Upper lobe of left lung (tissue), 6 donors: ENCODE data around the gene NEK1. TPM values are rescaled to one million over a fixed set of nuclear protein-coding genes. Genes with fewer than 3 reads are reported as not detected.
A peak's percentile ranks its signal among the peaks of the same experiment; 100 is the strongest.

ENCODE experiments used
- ATAC-seq, 2 donors: fragments of 200-7000 bp; cut with Tn5 transposase; one replicate each; pipeline ENCODE4 v1.9.1; 2022; ENCODE audit warnings: mild to moderate bottlenecking in 2 of 2, moderate library complexity in 2 of 2; ENCODE audit not compliant: low FRiP score in 2 of 2
- DNase-seq, 2 donors: peaks; one replicate each; pipeline ENCODE4 v3.0.0-alpha.2; 2019 to 2020
- H3K27ac ChIP-seq, 4 donors: fragments of 200-600 bp; sonication (generic); one replicate each; pipeline ENCODE4 v1.5.1; 2016 to 2019
- H3K27me3 ChIP-seq, 4 donors: fragments of 200-600 bp; sonication (generic); one replicate each; pipeline ENCODE4 v1.5.1; 2017 to 2019
- H3K36me3 ChIP-seq, 4 donors: fragments of 200-600 bp; sonication (generic); one replicate each; pipeline ENCODE4 v1.5.1; 2016 to 2019
- H3K4me1 ChIP-seq, 4 donors: fragments of 200-600 bp; sonication (generic); one replicate each; pipeline ENCODE4 v1.5.1; 2018 to 2019
- H3K4me3 ChIP-seq, 4 donors: fragments of 200-600 bp; sonication (generic); one replicate each; pipeline ENCODE4 v1.5.1; 2017 to 2019; ENCODE audit warnings: mild to moderate bottlenecking in 2 of 4, moderate library complexity in 1 of 4
- H3K9me3 ChIP-seq, 4 donors: fragments of 200-600 bp; sonication (generic); one replicate each; pipeline ENCODE4 v1.5.1; 2018 to 2019
- EP300 ChIP-seq, 4 donors: sonication (generic); formaldehyde crosslinking; IDR thresholded peaks; one replicate each; pipeline ENCODE4 v1.5.1; 2017; ENCODE audit warnings: antibody characterized with exemption in 4 of 4, control low read depth in 2 of 4
- POLR2A ChIP-seq, 4 donors: fragments of 450-650 bp; IDR thresholded peaks; one replicate each; pipeline ENCODE4 v1.5.1; 2016 to 2017; ENCODE audit warnings: antibody characterized with exemption in 4 of 4, mild to moderate bottlenecking in 2 of 4
- POLR2AphosphoS5 ChIP-seq, 2 donors: sonication (generic); formaldehyde crosslinking; IDR thresholded peaks; one replicate each; pipeline ENCODE4 v1.5.1; 2017; ENCODE audit warnings: antibody characterized with exemption in 2 of 2
- WGBS, 2 donors: methylation state at CpG; one replicate each; pipeline ENCODE4 v1.1.5; 2017 to 2018; 5-methylcytosine and 5-hydroxymethylcytosine counted together
- total RNA-seq, 6 donors: library from RNA; depleted of rRNA in 4 of 6; stranded (reverse); fragments of >200 nt in 4 of 6; gene quantifications; one replicate each; pipeline versions ENCODE4 v1.1.0 to v1.2.1, GENCODE V29; 2016 to 2021
- TF ChIP-seq, protein P1 (sequence below), 6 experiments: fragments of 450-650 bp in 4 of 6; fragments of 200-600 bp in 2 of 6; sonication (generic) in 2 of 6; IDR thresholded peaks; one replicate each; pipeline ENCODE4 v1.5.1; 2016 to 2019; ENCODE audit warnings: antibody characterized with exemption in 6 of 6
- donor health status: DM: no; HTN: no; CAD: no; lungs with moderate emphysema.
- donor health status: DM: no; HTN: yes; CAD: no; lungs with severe emphysema.

The NEK1 gene
- total RNA-seq, 6 donors from 2014 or later, result 6.9 to 24.2 (median 10.3) TPM

DNA sequence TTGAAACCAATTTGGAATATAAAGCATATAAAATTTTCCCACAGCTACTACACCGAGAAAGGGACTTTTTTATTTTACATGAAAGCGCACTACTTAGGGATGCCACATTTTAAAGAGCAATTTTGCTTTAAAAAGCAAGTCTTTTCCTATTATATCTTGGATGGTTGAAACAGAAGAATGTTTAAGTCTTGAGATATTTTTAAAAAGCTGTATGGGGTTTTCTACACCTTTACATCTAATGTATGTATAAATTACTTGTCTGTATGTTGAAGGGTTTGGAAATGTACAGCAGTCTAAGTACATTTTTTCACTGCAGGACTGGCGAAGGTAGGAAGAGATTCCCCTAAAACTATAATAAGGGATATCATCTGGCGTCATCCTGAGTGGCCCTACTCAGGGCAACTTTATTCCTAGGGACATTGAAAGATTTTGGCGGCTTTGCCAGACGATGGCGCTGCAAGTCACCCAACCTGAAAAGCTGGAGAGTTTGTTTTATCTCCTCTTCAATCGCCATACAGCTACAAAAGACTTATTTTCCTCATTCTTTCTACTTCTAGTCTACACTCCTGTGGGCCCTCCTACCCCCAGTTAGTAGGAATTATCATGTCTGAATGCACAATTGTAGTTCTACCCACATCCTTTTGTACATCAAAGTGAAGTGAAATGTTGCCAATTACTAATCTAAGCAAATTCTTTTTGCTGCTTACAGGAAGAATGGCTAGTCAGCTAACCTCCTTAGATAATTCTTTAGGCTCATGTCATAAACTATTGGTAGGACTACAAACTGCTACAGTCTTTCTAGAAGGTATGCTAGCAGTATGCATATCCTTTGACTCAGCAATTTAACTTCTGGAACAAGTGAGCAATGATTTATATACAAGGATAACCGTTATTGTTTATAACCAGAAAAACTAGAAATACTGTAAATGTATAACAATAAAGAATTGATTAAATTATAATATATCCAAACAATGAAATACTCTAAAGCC lies 782 bp upstream of the NEK1 start:
- TF ChIP-seq, protein P1, sequence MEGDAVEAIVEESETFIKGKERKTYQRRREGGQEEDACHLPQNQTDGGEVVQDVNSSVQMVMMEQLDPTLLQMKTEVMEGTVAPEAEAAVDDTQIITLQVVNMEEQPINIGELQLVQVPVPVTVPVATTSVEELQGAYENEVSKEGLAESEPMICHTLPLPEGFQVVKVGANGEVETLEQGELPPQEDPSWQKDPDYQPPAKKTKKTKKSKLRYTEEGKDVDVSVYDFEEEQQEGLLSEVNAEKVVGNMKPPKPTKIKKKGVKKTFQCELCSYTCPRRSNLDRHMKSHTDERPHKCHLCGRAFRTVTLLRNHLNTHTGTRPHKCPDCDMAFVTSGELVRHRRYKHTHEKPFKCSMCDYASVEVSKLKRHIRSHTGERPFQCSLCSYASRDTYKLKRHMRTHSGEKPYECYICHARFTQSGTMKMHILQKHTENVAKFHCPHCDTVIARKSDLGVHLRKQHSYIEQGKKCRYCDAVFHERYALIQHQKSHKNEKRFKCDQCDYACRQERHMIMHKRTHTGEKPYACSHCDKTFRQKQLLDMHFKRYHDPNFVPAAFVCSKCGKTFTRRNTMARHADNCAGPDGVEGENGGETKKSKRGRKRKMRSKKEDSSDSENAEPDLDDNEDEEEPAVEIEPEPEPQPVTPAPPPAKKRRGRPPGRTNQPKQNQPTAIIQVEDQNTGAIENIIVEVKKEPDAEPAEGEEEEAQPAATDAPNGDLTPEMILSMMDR (IDR thresholded peaks at IDR 0.05), result peak in 5 of 6 experiments; percentile 46 to 68 (median 51)
- TF ChIP-seq EP300 (IDR thresholded peaks at IDR 0.05), result no peak
- 1 to 2% methylated on average over 9 of the region's 9 CpGs for WGBS, 2 donors

DNA sequence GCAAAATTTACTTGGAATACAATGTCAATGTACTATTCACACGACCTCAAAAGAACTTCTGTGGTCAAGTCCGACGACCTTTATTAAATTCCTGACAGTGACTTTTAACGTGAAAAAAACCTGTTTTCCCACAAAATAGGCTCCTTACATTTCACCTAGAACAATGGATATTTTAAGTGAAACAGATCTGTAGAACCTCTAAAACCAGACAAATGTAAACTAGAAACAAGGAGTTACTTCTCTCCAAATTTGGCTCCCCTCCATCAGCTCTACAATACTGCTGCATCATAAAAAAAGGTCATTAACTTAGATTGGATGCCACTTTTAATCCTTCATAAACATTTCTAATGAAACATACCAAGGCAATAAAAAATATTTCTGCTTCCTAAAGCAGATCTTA lies 1.2 kb downstream of the NEK1 start:
- Histone ChIP-seq H3K27ac (no peak overlapping the region), H3K27me3 (no peaks in the 10 kb centered on the region), H3K4me3 (peak overlapping the region in 1 of 4 donors; percentile 54), H3K9me3 (no peaks in the 10 kb centered on the region), H3K36me3 (no peaks in the 10 kb centered on the region), H3K4me1 (peaks cover 15 to 29% (median 18%) of the 10 kb centered on the region in 4 donors)
- DNase-seq (no peak), ATAC-seq (no peak)
- 38 to 42% methylated on average over 4 of the region's 4 CpGs for WGBS, 2 donors
- TF ChIP-seq, protein P1 (IDR thresholded peaks at IDR 0.05), result no peak
- TF ChIP-seq POLR2A (IDR thresholded peaks at IDR 0.05) (no peak), EP300 (IDR thresholded peaks at IDR 0.05) (no peak), POLR2AphosphoS5 (IDR thresholded peaks at IDR 0.05) (no peak)

More for the DNA sequence above, 782 bp upstream of the NEK1 start:
- ATAC-seq, result peak; percentile 82 to 84
- peak overlapping the region; percentile 85 to 97 (median 95) for H3K27ac ChIP-seq
- DNase-seq, result peak in 1 of 2 donors; percentile 79
- H3K36me3 ChIP-seq, result no peaks in the 10 kb centered on the region
- H3K9me3 ChIP-seq, result no peaks in the 10 kb centered on the region
- peak overlapping the region; percentile 54 to 78 (median 76) for H3K4me3 ChIP-seq
- H3K27me3 ChIP-seq, result no peaks in the 10 kb centered on the region
- H3K4me1 ChIP-seq, result peaks cover 15 to 29% (median 18%) of the 10 kb centered on the region in 4 donors

DNA sequence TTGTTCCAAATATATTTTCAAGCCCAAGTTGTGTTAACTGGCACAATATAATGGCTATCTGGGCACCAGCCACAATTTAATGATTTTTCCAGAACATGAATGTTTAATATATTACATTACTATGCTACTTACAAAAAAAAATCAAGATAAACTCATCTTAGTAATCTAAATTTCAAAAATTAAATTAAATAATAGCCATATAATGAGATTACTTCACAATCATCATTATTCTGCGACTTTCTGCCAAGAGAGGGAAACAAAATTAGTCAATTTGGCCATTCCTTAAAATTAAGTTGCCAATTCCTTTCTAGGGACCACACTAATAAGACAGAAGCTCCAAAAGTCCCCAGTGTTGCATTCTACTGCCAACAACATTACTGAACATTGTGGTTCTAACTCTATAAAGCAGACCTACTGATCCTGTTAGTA lies 7.5 kb downstream of the NEK1 start:
- DNase-seq, result no peak
- no peak for ATAC-seq
- Histone ChIP-seq H3K4me1 (peaks cover 0 to 3% (median 0%) of the 10 kb centered on the region in 4 donors), H3K4me3 (no peak overlapping the region), H3K27ac (peak overlapping the region in 1 of 4 donors; percentile 1), H3K36me3 (peaks cover 0 to 18% (median 2%) of the 10 kb centered on the region in 4 donors), H3K27me3 (no peaks in the 10 kb centered on the region), H3K9me3 (no peaks in the 10 kb centered on the region)
- 79 to 86% methylated on average over 1 of the region's 1 CpG for WGBS, 2 donors
- TF ChIP-seq, protein P1 (IDR thresholded peaks at IDR 0.05), result no peak
- TF ChIP-seq POLR2A (IDR thresholded peaks at IDR 0.05) (no peak), POLR2AphosphoS5 (IDR thresholded peaks at IDR 0.05) (no peak), EP300 (IDR thresholded peaks at IDR 0.05) (no peak)

DNA sequence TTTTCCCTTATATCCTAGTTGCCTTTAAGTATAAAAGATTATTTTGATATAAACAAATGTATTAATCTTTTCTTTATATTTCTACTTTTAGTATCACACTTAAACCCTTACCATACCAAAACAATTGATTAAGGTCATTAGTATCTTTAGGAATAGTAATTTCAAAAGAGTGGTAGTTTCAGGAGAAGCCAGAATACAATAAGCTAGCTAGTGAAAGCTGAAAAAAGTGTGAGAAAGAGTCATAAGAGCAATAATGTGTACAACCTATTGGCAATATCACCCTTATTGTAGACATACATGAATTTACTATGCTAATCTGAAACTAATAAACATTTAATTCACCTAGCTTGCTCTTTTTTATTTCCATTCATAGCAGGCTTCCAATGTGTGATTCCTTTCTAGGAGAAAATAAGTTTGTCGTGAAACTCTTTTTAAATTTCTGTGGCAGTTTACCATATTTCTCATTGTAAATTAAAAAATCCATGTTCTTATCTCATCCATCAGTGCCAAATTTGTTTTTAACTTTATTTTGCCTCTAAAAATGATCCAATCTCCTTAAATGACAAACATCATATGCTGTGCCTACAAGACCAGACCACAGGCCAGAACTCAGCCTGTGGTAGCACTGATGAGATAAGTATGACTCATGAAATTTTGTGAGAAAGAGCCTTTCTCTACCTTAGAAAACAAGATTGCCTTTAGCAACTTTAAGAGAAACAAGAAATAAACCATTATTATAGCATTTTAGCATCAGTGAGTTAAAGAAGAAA lies 8.1 kb downstream of the NEK1 start:
- peak in 1 of 2 donors; percentile 83 for ATAC-seq
- Histone ChIP-seq H3K36me3 (peaks cover 0 to 21% (median 2%) of the 10 kb centered on the region in 4 donors), H3K4me3 (no peak overlapping the region), H3K9me3 (no peaks in the 10 kb centered on the region), H3K27me3 (no peaks in the 10 kb centered on the region), H3K27ac (peak overlapping the region in 1 of 4 donors; percentile 1), H3K4me1 (no peaks in the 10 kb centered on the region)
- WGBS, 2 donors, result 2 to 30% methylated on average over 1 of the region's 1 CpG
- TF ChIP-seq EP300 (IDR thresholded peaks at IDR 0.05) (no peak), POLR2AphosphoS5 (IDR thresholded peaks at IDR 0.05) (no peak), POLR2A (IDR thresholded peaks at IDR 0.05) (no peak)
- TF ChIP-seq, protein P1 (IDR thresholded peaks at IDR 0.05), result no peak
- no peak for DNase-seq
